Stimulated activated effector memory CD8-positive, alpha-beta T cell treated with anti-CD3 and anti-CD28 coated beads, Interleukin-12 subunit alpha, Interleukin-12 subunit beta, amount 100 ng/mL, for 72 hours (primary cell): ENCODE results near the gene DMBX1.

Experiments used
- ATAC-seq: fragments of 150-1000 bp; cut with Tn5 transposase; 2 replicates; pipeline ENCODE4 v1.10.0; 2021
- DNase-seq, 2 donors: peaks; one replicate each; pipeline ENCODE4 v3.0.0; 2021 to 2022; ENCODE audit warnings: low spot score in 2 of 2
- H3K27ac Mint-ChIP-seq: one replicate; pipeline ENCODE4 v1.8.0; 2022; ENCODE audit warnings: mild to moderate bottlenecking, mixed read lengths
- H3K36me3 Mint-ChIP-seq: one replicate; pipeline ENCODE4 v1.8.0; 2022; ENCODE audit warnings: mild to moderate bottlenecking, mixed read lengths
- H3K4me1 Mint-ChIP-seq: one replicate; pipeline ENCODE4 v1.8.0; 2022; ENCODE audit warnings: mixed read lengths
- H3K4me3 Mint-ChIP-seq: one replicate; pipeline ENCODE4 v1.8.0; 2022; ENCODE audit warnings: mild to moderate bottlenecking, mixed read lengths
- H3K9me3 Mint-ChIP-seq: one replicate; pipeline ENCODE4 v1.8.0; 2022; ENCODE audit warnings: mixed read lengths

The DMBX1 gene

DNA sequence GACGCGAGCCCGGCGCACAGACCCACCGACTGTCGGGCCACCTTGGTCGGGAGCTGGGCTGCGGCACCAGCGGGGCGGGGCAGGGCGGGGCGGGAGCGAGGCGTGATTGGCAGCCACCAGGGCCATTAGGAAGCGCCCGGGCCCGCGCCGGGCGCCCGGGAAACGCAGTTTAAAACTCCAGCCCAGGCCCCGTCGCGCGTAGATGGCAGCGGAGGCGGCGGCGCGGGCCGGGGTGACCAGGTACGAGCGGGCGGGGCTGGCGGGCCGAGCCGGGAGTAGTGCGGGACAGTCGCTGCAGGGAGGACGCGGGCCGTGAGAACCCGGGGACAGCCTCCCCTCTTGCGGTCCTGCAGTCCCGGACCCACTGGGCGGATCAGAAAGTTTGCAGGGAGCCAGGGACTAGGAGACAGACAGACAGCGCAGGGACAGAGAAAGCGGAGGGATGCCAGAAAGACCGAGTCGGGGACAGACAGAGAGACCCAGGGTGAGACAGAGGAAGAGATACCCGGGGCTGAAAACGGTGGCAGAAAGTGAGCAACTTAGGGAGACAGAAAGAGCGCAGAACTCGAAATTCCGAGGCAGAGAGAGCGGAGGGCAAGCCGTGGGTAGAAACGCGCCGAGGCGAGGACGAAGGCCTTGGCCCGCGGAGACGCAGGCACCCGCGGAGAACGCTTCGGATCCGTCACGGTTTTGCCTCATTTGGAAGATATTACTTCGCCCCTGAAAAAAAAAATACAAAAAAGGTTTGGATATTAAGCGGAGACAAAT, at the start of gene DMBX1:
Gene DMBX1 (plus strand): TSS at position 199 of the 768 bp plus-strand sequence. CDS start 17,175 bp downstream, outside the sequence.
- Mint-ChIP-seq H3K27ac (peak within 1 kb of the TSS; percentile 54), H3K36me3 (peaks cover 6% of the 10 kb centered on the region), H3K4me3 (peak within 1 kb of the TSS; percentile 80), H3K4me1 (peaks cover 51% of the 10 kb centered on the region), H3K9me3 (no peaks in the 10 kb centered on the region)
- peak; percentile 70 for ATAC-seq
- DNase-seq: peak; percentile 33 to 72

DNA sequence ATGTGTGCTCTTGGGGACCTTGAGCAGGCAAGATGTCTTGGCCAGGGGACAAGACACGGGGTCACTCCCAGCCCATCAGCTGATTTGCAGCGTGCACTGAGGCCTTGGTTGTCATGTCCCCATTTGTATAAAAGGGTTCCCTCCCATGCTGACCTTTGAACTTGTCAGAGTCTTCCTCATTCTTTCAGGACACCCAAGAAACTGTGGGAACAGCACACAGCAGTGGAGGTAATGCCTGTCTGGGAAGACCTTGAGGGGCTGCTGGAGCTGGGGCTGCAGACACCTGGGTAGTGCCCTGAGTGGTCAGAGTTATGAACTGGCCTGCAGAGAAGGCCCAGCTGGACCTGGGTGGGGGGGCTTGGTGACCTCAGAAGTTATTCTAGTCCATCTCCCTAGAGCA, 49.2 kb upstream of the DMBX1 start:
- peak overlapping the region; percentile 54 for H3K27ac Mint-ChIP-seq
- H3K4me1 Mint-ChIP-seq: peaks cover 20% of the 10 kb centered on the region
- H3K4me3 Mint-ChIP-seq: no peak overlapping the region
- DNase-seq (no peak), ATAC-seq (no peak)
- no peaks in the 10 kb centered on the region for H3K9me3 Mint-ChIP-seq
- H3K36me3 Mint-ChIP-seq: peaks cover 5% of the 10 kb centered on the region

DNA sequence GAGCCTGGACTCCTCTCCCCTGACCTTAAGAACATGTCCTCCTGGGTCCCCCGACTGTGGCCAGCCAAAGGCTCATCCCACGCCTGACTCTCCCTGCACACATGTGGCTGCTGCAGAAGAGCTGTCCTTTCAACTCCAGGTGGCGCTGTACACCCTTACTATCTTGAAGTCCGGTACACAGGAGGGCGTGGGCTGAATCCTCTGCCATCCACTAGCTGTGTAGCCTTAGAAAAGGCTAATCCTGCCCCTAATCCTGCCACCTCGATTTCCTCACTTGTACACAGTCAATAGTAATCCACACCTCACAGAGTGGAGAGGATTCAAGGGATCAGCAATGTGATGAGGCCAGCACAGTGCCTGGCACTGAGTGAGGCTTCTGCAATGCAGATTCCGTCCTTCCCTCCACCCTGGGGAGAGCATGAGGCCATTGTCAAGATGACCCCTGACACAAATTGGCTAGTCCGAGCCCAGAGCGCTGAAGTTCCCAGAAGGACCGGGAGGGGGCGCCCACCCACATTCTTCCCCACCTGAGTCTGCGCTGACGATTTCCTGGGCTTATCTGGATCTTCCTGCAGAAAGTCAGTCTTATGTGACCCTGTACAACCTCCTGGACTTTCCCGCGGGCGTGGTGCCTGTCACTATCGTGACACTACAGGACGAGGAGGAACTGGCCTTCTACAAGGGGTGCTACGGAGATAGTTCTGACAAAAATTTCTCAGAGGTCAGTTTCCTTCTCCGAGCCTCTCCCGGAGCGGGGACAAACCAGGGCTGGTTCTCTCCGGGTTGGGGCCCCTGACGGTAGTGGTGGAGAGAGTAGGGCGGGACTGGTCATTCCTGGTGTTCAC, 47.1 kb upstream of the DMBX1 start:
- Mint-ChIP-seq H3K36me3 (peaks cover 5% of the 10 kb centered on the region), H3K4me1 (peaks cover 32% of the 10 kb centered on the region), H3K27ac (peak overlapping the region; percentile 82), H3K4me3 (peak overlapping the region; percentile 79), H3K9me3 (no peaks in the 10 kb centered on the region)
- peak; percentile 69 to 92 for DNase-seq
- ATAC-seq: peak; percentile 82

DNA sequence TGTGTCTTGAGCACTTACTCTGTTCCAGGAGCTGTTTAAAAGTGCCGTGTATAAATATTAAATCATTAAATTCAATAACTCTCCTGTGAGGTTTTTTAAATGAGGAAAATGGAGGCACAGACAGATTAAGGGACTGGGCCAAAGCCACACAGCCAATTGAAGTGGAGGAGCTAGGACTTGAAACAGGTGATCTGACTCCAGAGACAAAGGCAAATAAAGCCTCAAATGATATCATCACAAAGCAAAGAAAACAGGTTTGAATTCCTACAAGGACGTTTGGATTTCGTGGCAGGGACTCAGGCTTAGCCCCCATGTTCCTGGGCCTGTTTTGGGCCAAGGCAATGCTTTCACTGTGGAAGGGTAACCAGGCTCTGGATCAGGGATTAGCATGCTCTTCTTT, 45.2 kb upstream of the DMBX1 start:
- ATAC-seq (no peak), DNase-seq (no peak)
- Mint-ChIP-seq H3K36me3 (peaks cover 5% of the 10 kb centered on the region), H3K27ac (peak overlapping the region; percentile 51), H3K4me3 (no peak overlapping the region), H3K9me3 (no peaks in the 10 kb centered on the region), H3K4me1 (peaks cover 47% of the 10 kb centered on the region)

DNA sequence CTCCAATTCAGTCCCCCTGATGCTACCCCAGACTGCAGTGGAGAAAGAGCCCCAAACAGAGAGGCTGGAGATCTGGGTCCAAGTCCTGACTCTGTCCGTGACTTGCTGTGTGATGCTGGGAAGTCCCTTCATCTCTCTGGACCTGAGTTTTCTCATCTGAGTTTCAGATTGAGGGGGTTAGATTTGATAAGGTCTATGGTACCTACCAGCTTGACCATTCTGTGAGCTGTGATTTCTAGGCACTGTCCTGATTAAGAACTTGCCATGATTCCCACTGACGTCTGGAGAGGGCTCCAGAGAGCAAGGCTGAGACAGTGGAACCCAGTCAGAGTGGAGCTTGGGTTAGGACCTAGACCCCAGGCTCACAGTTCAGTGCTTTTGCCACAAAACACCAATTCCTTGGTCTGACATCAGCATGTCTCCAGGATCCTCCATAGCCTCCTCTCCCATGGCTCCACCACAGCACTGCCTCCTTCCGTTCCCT, 43.8 kb upstream of the DMBX1 start:
- no peaks in the 10 kb centered on the region for H3K9me3 Mint-ChIP-seq
- no peak overlapping the region for H3K27ac Mint-ChIP-seq
- H3K4me3 Mint-ChIP-seq: no peak overlapping the region
- no peak for DNase-seq
- peaks cover 49% of the 10 kb centered on the region for H3K4me1 Mint-ChIP-seq
- peaks cover 5% of the 10 kb centered on the region for H3K36me3 Mint-ChIP-seq
- no peak for ATAC-seq

DNA sequence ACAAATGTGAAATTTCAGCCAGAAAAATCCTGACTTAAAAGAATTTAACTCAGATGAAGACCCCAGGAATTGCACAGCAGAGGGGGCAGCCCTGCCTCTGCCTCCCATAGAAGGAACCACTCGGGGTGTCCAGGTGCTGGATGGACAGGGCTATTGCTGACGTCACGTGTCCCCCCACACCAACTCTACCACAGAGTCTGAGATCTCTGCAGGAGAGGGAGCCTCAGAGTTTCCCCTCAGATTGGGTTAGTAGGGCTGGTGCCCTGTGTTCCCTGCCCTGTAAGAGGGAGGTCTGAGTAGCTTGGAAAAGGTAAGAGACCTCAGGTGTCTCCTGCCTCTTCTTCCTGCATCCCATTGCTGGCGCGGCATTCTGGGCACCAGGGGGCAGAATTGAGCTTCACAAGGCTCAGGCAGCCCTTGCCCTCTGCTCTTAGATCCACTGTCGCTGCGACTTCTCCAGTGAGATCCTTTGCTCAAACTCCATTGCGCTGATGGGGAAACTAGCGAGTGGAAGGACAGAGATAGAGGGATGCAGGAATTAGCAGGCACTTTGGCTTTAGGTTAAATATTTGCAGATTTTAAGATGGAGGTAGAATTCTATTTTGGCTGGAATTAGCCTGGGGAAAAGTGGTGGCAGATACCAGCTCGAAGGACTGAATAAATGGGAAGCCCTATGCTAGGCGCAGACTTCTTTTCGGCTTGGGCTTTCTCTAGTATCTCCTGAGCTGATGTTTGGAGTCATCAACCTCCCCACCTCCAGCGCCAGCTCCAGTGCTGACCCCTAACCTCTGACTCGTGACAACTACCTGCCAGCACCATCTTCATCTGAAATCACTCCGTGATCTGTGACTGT, 42.8 kb upstream of the DMBX1 start:
- Mint-ChIP-seq H3K27ac (no peak overlapping the region), H3K4me3 (no peak overlapping the region), H3K9me3 (no peaks in the 10 kb centered on the region), H3K36me3 (peaks cover 5% of the 10 kb centered on the region), H3K4me1 (peaks cover 49% of the 10 kb centered on the region)
- DNase-seq (peak; percentile 70 to 89), ATAC-seq (peak; percentile 54)

DNA sequence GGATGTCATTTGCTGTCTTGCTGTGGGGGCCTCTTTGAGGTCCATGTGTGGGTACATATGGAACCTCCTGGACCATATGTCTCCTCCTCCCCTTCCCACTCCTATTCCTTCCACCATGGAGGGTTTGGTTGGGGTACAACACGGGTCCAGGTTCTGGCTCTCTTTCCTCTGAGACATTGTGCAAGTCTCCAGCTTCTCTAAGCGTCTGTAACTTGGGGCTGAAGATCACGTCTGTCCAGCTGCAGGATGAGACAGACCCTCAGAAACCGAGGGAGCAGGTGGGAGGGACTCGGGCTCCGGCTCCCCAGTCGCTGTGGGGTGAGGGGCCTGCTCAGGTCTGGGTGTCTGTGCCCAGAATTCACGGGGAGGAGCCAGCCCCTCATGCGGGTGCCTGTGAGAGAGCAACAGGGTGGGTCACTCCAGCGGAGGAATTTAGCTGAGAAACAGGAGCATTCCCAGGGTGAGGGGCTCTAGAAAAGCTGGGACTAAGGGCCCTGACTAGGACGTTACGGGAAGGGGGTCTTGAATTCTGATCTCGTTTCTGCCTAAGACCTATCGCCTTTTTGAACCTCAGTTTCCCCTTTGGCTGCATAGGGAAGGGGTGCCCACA, 42.0 kb upstream of the DMBX1 start:
- DNase-seq: no peak
- no peak overlapping the region for H3K27ac Mint-ChIP-seq
- H3K4me3 Mint-ChIP-seq: no peak overlapping the region
- no peak for ATAC-seq
- H3K36me3 Mint-ChIP-seq: peaks cover under 1% of the 10 kb centered on the region
- peaks cover 43% of the 10 kb centered on the region for H3K4me1 Mint-ChIP-seq
- H3K9me3 Mint-ChIP-seq: no peaks in the 10 kb centered on the region

DNA sequence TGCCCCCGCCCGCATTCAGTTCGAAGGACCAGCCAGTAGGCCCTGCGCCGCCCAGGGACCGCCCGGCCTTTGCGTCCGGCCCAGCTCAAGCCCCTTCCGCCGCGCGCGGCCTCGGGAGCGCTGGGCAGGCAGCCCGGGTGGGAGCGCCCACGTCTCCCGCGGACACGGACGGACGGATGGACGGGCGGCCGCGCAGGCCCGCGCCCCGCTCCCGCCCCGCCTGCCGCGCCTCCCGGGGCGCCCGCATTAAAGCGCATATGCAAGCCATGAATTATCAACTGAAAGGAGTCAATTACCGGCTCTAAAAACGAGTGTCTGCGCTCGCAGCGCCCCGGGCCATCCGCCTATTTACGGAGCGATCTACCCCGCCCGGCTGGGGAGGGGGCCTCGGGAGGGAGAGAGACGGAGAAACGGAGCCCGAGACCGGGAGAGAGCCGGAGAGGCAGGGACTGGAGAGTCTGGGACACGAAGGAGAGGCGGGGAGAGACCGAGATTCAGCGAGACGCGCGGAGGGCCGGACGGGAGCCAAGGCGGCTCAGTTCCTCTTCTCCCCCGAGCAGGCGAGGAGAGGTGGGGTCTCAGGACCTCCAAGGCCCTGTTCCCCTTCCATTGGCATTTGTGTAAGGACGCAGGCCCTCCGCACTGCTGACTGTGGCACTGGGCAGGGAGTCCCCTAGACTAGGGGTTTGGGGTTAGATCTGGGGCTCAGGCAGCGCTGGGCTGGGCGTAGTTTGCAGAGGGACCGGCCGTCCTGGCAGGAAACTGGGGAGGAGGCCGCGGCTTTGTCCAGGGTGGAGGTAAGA, 41.3 kb upstream of the DMBX1 start:
- H3K36me3 Mint-ChIP-seq: no peaks in the 10 kb centered on the region
- DNase-seq (no peak), ATAC-seq (no peak)
- H3K27ac Mint-ChIP-seq: no peak overlapping the region
- peak overlapping the region; percentile 37 for H3K4me3 Mint-ChIP-seq
- peaks cover 42% of the 10 kb centered on the region for H3K4me1 Mint-ChIP-seq
- no peaks in the 10 kb centered on the region for H3K9me3 Mint-ChIP-seq

DNA sequence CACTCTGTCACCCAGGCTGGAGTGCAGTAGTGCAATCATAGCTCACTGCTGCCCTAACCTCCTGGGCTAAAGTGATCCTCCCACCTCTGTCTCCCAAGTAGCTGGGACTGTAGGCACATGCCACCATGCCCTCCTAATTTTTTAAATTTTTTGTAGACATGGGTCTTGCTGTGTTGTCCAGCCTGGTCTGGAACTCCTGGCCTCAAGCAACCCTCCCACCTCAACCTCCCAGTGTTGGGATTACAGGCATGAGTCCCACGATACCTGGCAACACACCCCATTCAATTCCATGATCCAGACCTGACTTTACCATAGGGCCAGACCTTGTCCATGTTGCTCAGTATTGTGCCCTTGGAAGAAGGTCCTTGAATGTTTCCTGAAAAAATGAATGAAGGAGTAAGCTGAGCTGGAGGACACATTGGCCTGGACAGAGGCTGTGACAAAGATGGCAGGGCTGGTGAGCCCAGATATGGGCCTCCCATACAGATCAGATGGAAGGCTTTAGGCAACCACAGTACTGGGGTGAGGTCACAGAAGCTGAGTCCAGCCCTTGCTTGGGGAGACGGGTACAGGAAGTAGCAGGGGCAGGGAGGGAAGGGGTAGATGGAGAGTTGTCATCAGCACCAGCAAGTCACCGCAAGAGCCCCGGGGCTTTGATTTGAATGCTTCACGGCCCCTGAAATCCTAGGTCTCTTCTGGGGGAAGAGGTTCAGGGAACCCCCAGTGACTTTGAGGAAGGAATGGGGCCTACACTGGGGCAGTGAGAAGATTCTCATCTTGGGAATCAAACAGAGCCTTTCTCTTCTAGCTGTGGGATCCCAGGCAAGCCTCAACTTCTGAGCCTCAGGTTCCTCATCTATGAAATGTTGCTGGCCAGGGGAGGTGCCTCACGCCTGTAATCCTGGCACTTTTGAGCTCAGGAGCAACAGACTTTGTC, 40.1 kb upstream of the DMBX1 start:
- peaks cover 36% of the 10 kb centered on the region for H3K4me1 Mint-ChIP-seq
- H3K36me3 Mint-ChIP-seq: no peaks in the 10 kb centered on the region
- ATAC-seq (peak; percentile 78), DNase-seq (no peak)
- H3K27ac Mint-ChIP-seq: no peak overlapping the region
- H3K4me3 Mint-ChIP-seq: no peak overlapping the region
- no peaks in the 10 kb centered on the region for H3K9me3 Mint-ChIP-seq

DNA sequence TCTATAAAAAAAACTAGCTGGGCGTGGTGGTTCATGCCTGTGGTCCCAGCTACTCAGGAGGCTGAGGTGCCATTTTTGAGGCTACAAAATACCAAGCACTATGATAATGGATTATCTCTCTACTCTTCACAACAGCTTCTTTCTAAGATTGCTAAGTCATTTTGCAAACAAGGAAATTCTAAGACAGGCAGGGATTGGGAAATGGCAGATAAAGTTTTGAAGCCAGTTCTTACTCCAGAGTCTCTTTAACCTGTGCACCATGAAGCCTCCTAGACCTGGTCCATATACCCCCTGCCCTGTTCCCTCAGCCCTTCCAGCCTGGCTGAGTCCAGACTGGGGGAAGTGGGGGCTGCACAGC, 39.5 kb upstream of the DMBX1 start:
- H3K9me3 Mint-ChIP-seq: no peaks in the 10 kb centered on the region
- H3K4me1 Mint-ChIP-seq: peaks cover 36% of the 10 kb centered on the region
- no peak for DNase-seq
- no peak overlapping the region for H3K4me3 Mint-ChIP-seq
- no peak overlapping the region for H3K27ac Mint-ChIP-seq
- no peaks in the 10 kb centered on the region for H3K36me3 Mint-ChIP-seq
- ATAC-seq: no peak

DNA sequence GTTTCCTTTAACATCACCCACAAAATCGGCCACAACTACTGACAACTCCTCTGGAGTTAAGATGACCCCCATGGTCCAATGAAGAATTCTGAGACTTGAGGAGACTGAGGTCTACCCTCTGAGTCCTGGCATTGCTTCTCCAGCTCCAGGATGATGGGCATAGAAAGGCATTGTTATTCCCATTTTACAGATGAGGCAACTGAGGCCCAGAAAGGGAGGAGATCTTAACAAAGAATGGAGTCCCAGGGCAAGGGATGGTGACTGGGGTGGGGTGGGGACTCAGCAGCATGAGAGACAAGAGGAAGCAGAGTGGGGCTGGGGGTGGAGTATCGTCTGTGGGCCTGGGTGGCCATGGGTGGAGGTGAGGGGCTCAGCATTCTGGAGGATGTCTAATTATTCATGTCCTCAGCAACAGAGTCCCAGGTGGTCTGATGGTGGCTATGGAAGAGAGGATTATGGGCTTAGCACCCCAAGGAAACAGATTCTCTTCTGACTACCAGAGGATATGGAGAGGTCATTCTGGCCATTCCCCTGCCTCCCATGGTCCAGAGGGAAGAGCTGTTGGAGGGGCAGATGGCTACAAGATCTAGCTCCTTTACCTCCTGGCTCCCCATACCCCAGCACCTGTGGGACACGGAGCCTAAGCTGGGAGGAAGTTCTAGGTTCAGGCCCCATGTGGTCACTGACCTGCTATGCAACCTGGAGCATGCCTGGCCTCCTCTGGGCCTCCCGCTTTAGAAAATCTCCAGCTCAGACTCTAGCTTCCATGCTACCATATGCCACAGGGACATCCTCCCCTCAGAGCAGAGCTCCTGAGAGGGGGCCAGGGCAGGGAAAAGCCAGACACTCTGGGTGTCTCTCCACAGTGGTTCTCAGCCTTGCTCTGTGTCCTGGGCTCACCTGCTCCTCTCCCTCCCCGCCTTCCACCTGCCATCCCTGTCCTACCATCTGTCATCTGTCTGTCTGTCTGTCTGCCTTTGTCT, 37.4 kb upstream of the DMBX1 start:
- H3K27ac Mint-ChIP-seq: no peak overlapping the region
- H3K4me3 Mint-ChIP-seq: no peak overlapping the region
- no peak for ATAC-seq
- peaks cover 26% of the 10 kb centered on the region for H3K4me1 Mint-ChIP-seq
- H3K9me3 Mint-ChIP-seq: no peaks in the 10 kb centered on the region
- H3K36me3 Mint-ChIP-seq: no peaks in the 10 kb centered on the region
- no peak for DNase-seq

DNA sequence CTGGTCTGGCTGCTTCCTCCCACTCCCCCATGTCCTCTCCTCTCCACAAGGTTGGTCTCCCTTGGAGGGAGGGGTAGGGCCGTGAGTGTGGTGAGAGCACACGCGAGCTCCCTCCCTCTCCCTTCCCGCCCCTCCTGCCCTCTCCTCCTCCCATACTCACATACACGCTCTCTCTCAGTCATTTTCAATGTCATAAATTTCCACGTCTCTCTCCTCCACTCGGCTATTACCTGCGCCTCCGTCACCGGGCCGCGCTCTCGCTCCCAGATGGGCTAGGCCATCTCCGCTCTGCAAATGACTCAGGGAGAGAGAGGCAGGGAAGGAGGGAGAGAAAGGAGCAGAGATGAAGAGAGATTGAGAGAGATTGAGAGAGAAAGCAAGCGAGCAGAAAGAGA, 36.7 kb upstream of the DMBX1 start:
- no peak for ATAC-seq
- Mint-ChIP-seq H3K9me3 (no peaks in the 10 kb centered on the region), H3K4me3 (no peak overlapping the region), H3K4me1 (peaks cover 21% of the 10 kb centered on the region), H3K27ac (no peak overlapping the region), H3K36me3 (no peaks in the 10 kb centered on the region)
- DNase-seq: no peak
